Neural progenitor cell (in vitro differentiated cells): ENCODE data around the gene CEBPE. TPM values are rescaled to one million over a fixed set of nuclear protein-coding genes. Genes with fewer than 3 reads are reported as not detected.

Experiments
- DNase-seq: peaks from one replicate; pipeline ENCODE4 v3.0.0-alpha.2; 2016; ENCODE audit warnings: low spot score
- H2AFZ ChIP-seq: fragments of 200-600 bp; sonication (generic); replicated peaks from 2 replicates; pipeline ENCODE4 v1.6.1; 2016; ENCODE audit warnings: antibody characterized with exemption
- H3F3A ChIP-seq: fragments of 200-600 bp; sonication (generic); 2 replicates; pipeline ENCODE4 v1.6.1; 2016; ENCODE audit warnings: antibody characterized with exemption, low read depth
- H3K27ac ChIP-seq: fragments of 200-600 bp; sonication (generic); 2 replicates; pipeline ENCODE4 v1.5.1; 2016; ENCODE audit warnings: mild to moderate bottlenecking
- H3K27me3 ChIP-seq: fragments of 200-600 bp; sonication (generic); 2 replicates; pipeline ENCODE4 v1.6.1; 2016; ENCODE audit warnings: mild to moderate bottlenecking, moderate library complexity
- H3K36me3 ChIP-seq: fragments of 200-600 bp; sonication (generic); 2 replicates; pipeline ENCODE4 v1.5.1; 2016
- H3K4me1 ChIP-seq: fragments of 200-600 bp; sonication (generic); 2 replicates; pipeline ENCODE4 v1.6.1; 2016; ENCODE audit warnings: mixed run types
- H3K4me2 ChIP-seq: fragments of 200-600 bp; sonication (generic); 2 replicates; pipeline ENCODE4 v1.6.1; 2016
- H3K4me3 ChIP-seq: fragments of 200-600 bp; sonication (generic); 2 replicates; pipeline ENCODE4 v1.5.1; 2016
- H3K79me2 ChIP-seq: fragments of 200-600 bp; sonication (generic); 2 replicates; pipeline ENCODE4 v1.6.1; 2016; ENCODE audit warnings: low read depth
- H3K9ac ChIP-seq: fragments of 200-600 bp; sonication (generic); 2 replicates; pipeline ENCODE4 v1.6.1; 2016
- H3K9me3 ChIP-seq: fragments of 200-600 bp; sonication (generic); 2 replicates; pipeline ENCODE4 v1.5.1; 2016; ENCODE audit warnings: low read depth
- H4K20me1 ChIP-seq: fragments of 200-600 bp; sonication (generic); 2 replicates; pipeline ENCODE4 v1.6.1; 2016; ENCODE audit warnings: low read depth
- H3K27ac Mint-ChIP-seq: 3 replicates; pipeline ENCODE4 v1.8.0; 2021; ENCODE audit warnings: mixed read lengths
- H3K27me3 Mint-ChIP-seq: 2 replicates; pipeline ENCODE4 v1.8.0; 2022; ENCODE audit warnings: low read depth, mild to moderate bottlenecking, inconsistent platforms, moderate library complexity, mixed read lengths; ENCODE audit not compliant: insufficient read depth
- H3K36me3 Mint-ChIP-seq: 3 replicates; pipeline ENCODE4 v1.8.0; 2021; ENCODE audit warnings: mixed read lengths
- H3K4me1 Mint-ChIP-seq: 3 replicates; pipeline ENCODE4 v1.8.0; 2021; ENCODE audit warnings: mixed read lengths
- H3K4me3 Mint-ChIP-seq: 3 replicates; pipeline ENCODE4 v1.8.0; 2021; ENCODE audit warnings: mild to moderate bottlenecking, moderate library complexity, mixed read lengths
- H3K9me3 Mint-ChIP-seq: 3 replicates; pipeline ENCODE4 v1.8.0; 2020; ENCODE audit warnings: mixed read lengths
- EZH2 ChIP-seq: fragments of 200-600 bp; sonication (generic); IDR thresholded peaks from 2 replicates; pipeline ENCODE4 v1.6.1; 2017; ENCODE audit warnings: antibody characterized with exemption, mild to moderate bottlenecking, moderate library complexity
- EZH2phosphoT487 ChIP-seq: fragments of 200-600 bp; sonication (generic); IDR thresholded peaks from 2 replicates; pipeline ENCODE4 v1.6.1; 2017; ENCODE audit warnings: antibody characterized with exemption
- total RNA-seq: library from RNA; depleted of rRNA; stranded (reverse); fragments of >200 nt; gene quantifications from 2 replicates; pipeline ENCODE4 v1.2.3, GENCODE V29; 2015; ENCODE audit warnings: low replicate concordance
- TF ChIP-seq, protein P1 (sequence below): fragments of 200-600 bp; sonication (generic); IDR thresholded peaks from 2 replicates; pipeline ENCODE4 v1.5.1; 2017; ENCODE audit warnings: antibody characterized with exemption, mild to moderate bottlenecking

Gene CEBPE
- total RNA-seq, 1 donor from 2014 or later, result not detected

DNA sequence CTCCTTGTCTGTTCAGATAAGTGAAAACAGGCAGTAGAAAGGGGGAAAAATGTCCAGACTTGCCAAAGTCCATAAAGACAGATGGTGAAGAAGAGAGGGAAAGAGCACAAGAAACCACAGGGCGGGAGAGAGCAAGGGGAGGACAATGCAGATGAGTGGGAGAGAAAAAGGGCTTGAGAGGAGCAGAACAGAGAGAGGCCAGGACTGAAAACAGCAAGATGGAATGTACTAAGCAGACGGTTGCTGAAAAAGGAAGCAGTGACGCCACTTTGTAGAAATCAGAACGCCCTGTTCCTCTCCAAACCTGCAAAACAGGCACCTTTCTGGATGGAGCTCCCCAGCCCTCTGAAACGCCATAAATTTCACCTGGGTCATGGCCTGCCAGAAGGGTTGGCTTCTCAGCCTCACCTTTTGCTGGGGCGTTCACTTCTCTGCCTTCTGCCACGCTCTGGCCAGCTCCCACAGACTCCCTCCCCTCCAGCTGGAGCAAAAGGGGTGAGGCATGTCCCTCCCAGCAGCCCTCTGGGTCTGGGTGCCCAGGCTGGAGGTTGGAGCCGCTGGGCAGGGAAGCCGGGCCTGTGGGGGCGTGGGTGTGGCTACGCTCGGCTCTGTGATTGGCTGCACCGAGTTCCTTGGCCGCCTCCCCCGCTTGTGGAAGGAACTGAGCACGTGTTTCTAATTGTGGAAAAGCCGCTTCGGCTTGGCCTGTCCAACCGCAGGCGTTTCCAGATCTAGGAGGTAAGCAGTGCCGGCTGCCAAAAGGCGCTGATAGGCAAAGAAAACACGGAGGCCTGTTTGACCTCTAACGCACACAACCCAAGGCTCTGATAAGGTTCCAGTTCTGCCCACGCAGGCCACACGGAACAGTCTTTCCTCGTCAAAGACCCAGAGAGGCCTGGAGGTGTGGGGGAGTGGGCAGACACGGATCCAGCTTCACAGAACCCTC is 35.1 kb upstream of the CEBPE start:
- Histone ChIP-seq H3K9me3 (no peaks in the 10 kb centered on the region), H4K20me1 (no peaks in the 10 kb centered on the region), H3K36me3 (peaks cover 3% of the 10 kb centered on the region), H2AFZ (no peak overlapping the region), H3F3A (peaks cover 13% of the 10 kb centered on the region), H3K4me3 (no peak overlapping the region), H3K27me3 (no peaks in the 10 kb centered on the region), H3K9ac (no peak overlapping the region), H3K4me1 (peaks cover 17% of the 10 kb centered on the region), H3K27ac (no peak overlapping the region), H3K4me2 (no peak overlapping the region), H3K79me2 (no peaks in the 10 kb centered on the region)
- peaks cover 42% of the 10 kb centered on the region for H3K4me1 Mint-ChIP-seq
- H3K4me3 Mint-ChIP-seq, result peak overlapping the region; percentile 11
- peaks cover 22% of the 10 kb centered on the region for H3K36me3 Mint-ChIP-seq
- H3K27ac Mint-ChIP-seq, result peak overlapping the region; percentile 86
- TF ChIP-seq, protein P1, sequence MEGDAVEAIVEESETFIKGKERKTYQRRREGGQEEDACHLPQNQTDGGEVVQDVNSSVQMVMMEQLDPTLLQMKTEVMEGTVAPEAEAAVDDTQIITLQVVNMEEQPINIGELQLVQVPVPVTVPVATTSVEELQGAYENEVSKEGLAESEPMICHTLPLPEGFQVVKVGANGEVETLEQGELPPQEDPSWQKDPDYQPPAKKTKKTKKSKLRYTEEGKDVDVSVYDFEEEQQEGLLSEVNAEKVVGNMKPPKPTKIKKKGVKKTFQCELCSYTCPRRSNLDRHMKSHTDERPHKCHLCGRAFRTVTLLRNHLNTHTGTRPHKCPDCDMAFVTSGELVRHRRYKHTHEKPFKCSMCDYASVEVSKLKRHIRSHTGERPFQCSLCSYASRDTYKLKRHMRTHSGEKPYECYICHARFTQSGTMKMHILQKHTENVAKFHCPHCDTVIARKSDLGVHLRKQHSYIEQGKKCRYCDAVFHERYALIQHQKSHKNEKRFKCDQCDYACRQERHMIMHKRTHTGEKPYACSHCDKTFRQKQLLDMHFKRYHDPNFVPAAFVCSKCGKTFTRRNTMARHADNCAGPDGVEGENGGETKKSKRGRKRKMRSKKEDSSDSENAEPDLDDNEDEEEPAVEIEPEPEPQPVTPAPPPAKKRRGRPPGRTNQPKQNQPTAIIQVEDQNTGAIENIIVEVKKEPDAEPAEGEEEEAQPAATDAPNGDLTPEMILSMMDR, result no peak
- no peak for TF ChIP-seq EZH2
- peak; percentile 46 for DNase-seq
- H3K9me3 Mint-ChIP-seq, result no peaks in the 10 kb centered on the region
- H3K27me3 Mint-ChIP-seq, result peaks cover 3% of the 10 kb centered on the region

DNA sequence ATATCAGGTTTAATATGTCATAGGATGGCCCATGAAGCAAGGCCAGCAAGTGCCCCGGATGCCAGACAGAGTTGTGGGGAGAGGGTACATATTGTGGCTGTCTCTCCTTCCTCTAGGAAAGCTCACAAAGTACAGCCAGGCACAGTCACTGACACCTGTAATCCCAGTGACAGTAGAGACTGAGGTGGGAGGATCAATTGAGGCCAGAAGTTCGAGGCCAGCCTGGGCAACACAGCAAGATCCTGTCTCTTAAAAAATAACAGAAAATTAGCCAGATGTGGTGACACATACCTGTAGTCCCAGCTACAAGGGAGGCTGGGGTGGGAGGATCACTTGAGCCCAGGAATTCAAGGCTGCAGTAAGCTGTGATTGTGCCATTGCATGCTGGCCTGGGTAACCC is 32.3 kb upstream of the CEBPE start:
- Histone ChIP-seq H3K79me2 (no peaks in the 10 kb centered on the region), H2AFZ (no peak overlapping the region), H4K20me1 (peaks cover 4% of the 10 kb centered on the region), H3K9ac (no peak overlapping the region), H3K4me2 (no peak overlapping the region), H3K4me1 (peaks cover 16% of the 10 kb centered on the region), H3K9me3 (no peaks in the 10 kb centered on the region), H3K27ac (no peak overlapping the region), H3K36me3 (no peaks in the 10 kb centered on the region), H3K27me3 (no peaks in the 10 kb centered on the region), H3F3A (peaks cover 16% of the 10 kb centered on the region), H3K4me3 (no peak overlapping the region)
- Mint-ChIP-seq H3K27ac (no peak overlapping the region), H3K4me1 (peaks cover 30% of the 10 kb centered on the region), H3K9me3 (peaks cover 4% of the 10 kb centered on the region), H3K27me3 (no peaks in the 10 kb centered on the region), H3K4me3 (no peak overlapping the region), H3K36me3 (peaks cover 26% of the 10 kb centered on the region)
- TF ChIP-seq EZH2phosphoT487, result no peak
- no peak for TF ChIP-seq EZH2
- TF ChIP-seq, protein P1, result no peak
- no peak for DNase-seq

DNA sequence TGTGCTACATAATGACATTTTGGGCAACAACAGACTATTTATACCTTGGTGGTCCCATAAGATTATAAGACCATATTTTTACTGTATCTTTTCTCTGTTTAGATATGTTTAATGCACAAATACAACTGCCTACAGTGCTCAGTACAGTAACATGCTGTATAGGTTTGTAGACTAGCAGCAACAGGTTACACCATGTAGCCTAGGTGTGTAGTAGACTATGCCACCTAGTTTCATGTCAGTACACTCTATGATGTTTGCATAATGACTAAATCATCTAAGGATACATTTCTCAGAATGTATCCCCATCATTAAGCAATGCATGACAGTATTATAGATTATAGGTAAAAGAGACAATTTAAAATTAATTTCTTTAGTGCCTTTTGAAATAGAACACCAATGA is 30.7 kb upstream of the CEBPE start:
- H2AFZ ChIP-seq, result no peak overlapping the region
- Mint-ChIP-seq H3K4me1 (peaks cover 21% of the 10 kb centered on the region), H3K27me3 (no peaks in the 10 kb centered on the region), H3K4me3 (no peak overlapping the region), H3K9me3 (peaks cover 4% of the 10 kb centered on the region), H3K36me3 (peaks cover 32% of the 10 kb centered on the region), H3K27ac (no peak overlapping the region)
- H3K79me2 ChIP-seq, result no peaks in the 10 kb centered on the region
- TF ChIP-seq, protein P1, result no peak
- no peaks in the 10 kb centered on the region for H3K9me3 ChIP-seq
- no peaks in the 10 kb centered on the region for H3K27me3 ChIP-seq
- H3K9ac ChIP-seq, result no peak overlapping the region
- peaks cover 11% of the 10 kb centered on the region for H3K4me1 ChIP-seq
- H3K36me3 ChIP-seq, result no peaks in the 10 kb centered on the region
- no peak for DNase-seq
- H4K20me1 ChIP-seq, result peaks cover 6% of the 10 kb centered on the region
- no peak overlapping the region for H3K4me3 ChIP-seq
- peaks cover 7% of the 10 kb centered on the region for H3F3A ChIP-seq
- no peak overlapping the region for H3K4me2 ChIP-seq
- H3K27ac ChIP-seq, result no peak overlapping the region
